NOMO-1 treated with dmso at 0.1 percent for 144 hours (cell line): ENCODE measurements around the gene STIL.
A peak's percentile ranks its signal among the peaks of the same experiment; 100 is the strongest.

ENCODE experiments used
- DNase-seq: peaks from one replicate; lab custom pipeline; 2025; ENCODE audit not compliant: unreplicated experiment; lab: John Stamatoyannopoulos, UW

The STIL gene

DNA sequence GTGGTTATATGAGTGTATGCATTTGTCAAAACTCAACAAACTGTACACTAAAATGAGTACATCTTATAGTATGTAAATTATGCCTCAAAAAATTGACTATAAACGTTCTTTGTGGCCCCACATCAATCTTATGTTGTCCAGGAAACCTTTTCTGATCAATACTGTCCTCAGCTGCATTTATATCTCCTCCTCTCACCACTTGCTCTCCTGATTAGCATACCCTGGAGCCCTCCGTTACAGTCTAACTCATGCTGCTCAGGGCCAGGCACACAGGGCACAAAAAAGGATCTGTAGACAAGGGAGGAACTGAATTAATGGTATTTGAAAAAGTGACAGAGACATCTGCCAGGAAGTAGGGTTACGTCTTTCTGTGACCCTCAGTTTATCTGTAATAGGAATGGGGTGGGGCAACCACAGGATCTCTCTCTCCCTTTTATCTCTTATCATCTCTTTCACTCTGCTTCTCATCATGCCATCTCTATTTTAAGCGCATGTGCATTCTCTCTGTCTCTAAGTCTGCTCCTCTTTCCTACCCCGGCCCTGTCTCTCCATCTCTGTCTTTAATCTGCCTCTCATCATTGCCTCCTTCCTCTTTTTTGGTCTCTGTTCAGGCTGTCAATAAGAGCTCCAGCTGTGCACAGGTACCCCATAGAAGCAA lies 74.9 kb downstream of the STIL start:
- DNase-seq = no peak

DNA sequence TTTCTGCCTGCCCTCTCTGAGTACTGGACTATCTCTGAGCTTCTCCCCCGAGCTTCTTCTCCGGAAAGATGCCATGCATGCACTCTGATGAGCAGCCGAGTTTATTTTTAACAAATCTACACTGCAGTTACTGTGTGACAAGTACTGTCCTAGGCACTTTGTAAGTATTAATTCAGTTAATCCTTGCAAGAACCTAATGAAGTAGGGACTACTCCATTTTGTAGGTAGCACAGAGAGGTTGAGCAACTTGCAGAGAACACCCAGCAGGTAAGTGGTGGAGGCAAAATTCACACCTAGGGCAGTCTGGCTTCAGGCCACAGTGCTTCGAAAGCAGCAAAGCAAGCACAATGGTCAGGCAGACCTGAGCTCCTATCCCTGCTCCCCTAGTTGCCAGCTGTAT lies 78.1 kb downstream of the STIL start:
- DNase-seq = no peak

DNA sequence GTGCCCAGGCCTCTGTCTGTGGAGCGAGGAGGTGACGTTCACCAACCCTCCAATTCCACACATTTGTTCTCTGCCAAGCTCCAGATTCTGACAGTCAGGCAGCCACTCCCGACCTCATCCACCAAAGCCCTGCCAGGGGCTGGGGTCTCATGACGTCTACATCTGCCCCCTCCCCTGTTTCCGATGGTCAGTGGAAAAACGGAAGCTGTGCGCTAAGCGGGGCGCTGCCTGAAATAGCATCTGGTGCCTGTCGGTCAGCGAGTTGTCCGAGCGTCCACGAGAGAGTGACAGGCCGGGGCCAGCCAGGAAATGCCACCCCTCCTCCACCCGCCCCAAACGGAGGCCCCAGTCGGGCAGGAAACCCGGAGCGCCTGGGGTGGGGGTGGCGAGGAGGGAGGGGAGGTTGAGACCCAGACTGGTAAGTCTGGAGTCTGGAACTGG lies 78.7 kb downstream of the STIL start:
- no peak for DNase-seq

DNA sequence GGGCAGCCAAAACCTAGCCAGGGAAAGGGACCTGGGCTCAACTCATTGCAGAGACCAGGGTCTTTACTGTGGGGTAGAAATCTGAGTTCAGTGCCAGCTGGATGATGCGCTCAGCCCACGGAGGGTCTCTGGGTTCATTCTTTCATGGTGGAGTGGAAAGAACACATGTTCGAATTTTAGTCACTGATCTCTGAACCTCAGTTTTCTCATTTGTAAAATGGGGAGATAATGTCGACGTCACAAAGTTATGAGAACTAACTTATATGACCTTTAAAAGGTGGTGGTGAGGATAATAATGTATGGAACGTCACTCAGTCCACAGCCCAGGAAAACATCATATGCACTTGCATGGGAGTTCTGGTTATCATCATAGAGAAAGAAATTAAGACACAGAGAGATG lies 80.8 kb downstream of the STIL start:
- DNase-seq = no peak

- DNase-seq = no peak
Observed at GRCh38 chr1:47232187-47232874, 81.6 kb downstream of the STIL start, which contains the start of gene TAL1. TAL1 (minus strand) TSS chr1:47232225; CDS start chr1:47225888, 6,337 bp downstream.

- peak; percentile 40 for DNase-seq
Observed at GRCh38 chr1:47231301-47232186, 82.4 kb downstream of the STIL start.

GRCh38 chr1:47230692-47231300 lies 83.2 kb downstream of the STIL start:
- DNase-seq = no peak

DNA sequence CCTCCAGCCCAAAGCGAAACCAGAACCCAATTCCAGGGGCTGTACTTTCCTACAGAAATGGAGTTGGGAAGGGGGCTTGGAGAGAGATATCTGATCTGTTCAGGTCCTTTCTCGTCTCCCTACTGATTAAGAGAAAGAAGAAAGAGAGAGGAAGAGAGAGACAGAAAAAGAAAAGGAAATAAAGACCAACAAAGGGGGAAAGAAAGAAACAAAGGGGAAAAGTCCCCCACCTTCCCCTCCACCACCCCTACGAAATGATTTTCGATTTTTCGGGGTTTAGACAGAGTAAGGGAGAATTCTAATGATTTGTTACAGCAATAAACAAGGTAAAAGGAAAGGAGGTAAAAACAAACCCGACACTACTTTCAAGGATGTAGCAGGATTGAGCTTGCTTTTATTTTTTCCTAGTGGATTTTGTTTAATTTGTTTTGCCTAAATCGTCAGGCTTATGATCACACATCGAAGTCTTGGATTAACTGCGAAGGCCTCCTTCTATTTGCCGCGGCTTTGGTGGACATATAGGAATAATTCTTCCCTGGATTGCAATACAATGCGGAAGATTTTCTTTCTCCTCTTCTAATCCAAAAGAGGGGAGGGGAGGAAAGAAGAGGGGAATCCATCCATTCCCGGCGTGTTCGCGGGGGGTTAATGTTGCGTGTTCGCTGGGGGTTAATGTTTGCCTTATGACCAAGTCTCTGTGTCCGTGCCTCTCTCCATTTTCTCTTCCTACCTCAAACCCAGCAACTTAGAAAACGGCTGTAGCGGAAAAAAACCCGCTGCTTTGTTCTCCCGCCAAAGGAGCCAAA lies 83.9 kb downstream of the STIL start:
- no peak for DNase-seq

- DNase-seq = no peak
Observed at GRCh38 chr1:47229031-47229885, 84.7 kb downstream of the STIL start.

DNA sequence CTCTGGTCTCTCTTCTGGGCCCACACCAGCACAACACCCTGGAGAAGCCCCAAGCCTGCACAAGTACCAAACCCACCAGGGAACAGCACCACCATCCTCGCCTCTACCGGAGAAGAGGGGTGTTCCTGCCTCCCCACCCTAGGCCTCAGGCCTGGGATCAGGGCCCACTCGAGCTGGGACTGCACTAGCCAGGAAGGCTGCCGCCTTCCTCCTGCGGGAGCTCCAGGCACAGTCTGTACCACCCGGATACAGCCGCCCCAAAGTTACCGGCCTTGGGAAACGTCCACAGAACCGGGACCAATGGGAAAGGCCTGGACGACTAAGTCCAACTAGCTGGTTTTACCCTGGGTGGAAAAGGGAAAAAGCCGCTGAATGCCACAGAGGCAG lies 85.3 kb downstream of the STIL start:
- no peak for DNase-seq

GRCh38 chr1:47227341-47228232 lies 86.4 kb downstream of the STIL start:
- no peak for DNase-seq

DNA sequence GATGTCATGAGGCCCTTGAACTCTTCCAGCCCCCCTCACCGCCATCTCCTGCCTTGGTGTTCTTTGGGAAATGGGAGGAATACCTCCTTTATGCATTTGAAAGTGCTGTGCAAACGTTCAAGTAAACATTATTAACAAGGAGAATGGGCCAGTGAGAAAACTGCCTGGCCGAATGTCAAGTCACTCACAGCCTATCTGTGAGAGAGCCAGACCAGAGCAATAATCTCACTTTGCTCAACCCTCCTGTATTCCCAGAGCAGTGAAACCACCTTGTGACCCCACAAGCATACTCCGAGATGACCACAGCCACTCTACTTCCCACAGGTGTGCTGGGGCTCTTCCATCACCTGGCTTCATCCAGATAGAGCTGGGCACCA lies 87.1 kb downstream of the STIL start:
- DNase-seq = no peak

DNA sequence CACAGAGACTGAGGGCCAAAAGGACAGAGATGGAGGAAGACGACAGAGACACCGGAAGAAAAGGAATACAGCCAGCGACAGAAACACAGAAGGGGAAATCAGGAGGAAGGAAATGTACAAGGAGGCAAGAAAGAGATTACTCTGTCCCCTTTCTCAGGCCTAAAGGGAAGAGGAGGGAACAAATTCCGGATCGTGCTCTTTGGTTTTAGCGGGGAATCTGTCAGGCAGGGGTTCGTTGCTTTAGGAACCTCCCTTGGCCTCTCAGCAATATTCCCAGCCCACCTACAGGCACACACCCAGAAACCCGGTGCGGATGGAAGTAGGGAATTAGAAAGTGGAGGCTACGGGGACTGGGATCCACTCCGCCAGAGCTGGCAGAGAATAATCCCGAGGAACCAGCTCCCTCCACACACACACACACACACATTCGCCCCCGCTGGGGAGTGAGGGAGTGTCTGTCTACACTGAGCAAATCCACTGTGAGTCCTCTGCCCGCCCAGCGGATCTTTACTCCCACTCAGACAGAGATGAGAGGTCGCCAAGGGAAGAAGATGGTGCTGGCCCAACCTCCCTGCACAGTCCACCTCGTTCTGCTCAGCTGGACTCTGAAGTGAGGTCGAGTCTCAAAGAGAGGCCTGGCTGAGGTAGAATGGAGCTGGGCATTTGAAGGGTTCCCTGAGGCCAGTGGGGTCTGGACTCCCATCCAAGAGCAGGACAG lies 87.7 kb downstream of the STIL start:
- DNase-seq = no peak

DNA sequence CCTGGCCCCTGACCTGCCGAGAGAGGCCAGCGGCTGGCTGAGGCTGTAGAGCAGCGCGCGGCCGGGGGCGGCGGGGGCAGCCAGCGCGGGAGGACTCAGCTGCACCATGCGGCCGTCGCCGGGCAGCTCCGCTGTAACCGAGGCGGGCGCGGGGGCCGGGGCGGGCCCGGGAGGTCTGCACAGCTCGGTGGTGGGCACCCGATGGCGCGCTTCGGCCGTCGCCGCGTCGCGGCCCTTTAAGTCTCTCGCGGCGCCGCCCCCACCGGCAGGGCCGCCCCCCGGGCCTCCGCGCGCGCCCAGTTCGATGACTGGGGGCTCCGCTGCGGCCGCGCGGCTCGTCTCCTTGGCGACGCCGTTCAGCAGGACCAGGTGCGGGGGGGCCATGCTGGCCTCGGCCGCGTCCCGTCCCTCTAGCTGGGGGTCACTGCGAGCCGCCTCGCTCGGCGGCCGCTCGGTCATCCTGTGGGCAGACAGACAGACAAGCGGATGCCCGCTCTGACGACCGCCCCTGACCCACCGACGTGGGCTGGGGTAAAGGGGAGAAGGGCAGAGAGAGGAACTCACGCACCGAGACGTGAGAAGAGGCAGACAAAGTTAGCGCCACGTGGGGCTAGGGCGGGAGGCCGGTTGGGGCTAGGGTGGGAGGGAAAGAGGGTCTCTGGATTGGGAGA lies 88.4 kb downstream of the STIL start:
- no peak for DNase-seq

DNA sequence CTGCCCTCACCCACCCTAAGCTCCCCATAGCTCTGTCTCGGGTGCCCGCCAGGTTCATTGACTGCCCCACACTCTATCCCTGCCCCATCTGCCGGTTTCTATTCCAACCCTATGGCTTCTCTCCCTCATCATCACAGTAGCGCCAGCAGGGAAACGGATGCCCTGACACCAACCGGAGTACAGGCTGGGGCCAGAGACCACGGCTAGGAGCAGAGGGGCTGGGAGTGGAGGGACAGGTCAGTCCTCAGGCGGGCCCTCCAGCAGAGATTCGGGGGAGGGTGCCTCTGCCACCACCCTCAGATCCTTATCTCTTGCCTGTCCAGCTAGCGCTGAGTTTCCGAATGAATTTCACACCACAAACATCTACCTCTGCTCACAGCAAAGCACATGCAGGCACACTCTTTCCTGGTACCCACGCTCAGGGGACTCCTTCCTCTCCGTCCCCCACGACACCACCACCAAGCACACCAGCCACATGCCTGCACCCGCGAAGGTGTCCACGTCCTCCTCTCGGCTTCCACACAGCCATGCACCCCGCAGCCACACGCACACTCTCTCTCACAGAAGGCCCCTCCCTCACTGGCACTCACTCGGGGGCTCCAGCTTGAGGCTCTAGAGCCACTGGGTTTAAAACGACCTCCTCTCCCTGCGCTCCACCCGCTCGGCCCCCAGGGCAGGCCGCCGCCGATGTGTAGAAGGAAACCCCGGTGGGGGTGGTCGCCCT lies 89.1 kb downstream of the STIL start:
- no peak for DNase-seq

DNA sequence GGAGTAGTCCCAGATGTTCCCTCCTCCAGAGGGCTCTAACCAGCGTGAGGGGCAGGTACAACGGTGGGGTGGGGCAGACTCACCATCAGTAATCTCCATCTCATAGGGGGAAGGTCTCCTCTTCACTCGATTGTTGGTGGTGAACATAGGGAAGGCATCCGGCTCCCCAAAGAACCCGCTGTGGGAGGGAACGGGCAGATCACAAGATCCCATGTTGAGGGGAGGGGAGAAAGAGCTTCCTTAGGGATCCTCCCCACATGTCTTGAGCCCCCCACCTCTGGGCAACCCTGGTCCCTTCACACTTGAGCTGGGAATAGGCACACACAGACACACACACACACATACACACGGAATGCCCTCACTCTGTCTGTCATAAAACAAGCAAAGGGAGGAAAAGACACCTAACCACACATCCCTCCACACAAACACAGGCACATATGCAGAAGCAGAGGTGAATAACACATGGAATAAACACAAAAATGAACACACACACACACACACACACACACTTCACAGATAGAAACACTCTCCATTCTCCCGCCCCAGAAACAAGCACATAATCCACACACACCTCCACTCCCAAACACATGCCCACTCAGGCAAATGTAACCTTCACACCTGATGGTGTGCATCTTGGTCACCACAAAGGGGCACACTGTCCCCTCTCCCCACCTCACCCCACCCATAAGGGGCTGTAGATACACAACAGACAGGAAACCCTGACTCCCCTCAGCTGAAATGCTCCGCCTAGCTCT lies 89.8 kb downstream of the STIL start:
- DNase-seq = no peak
